HG03432 (cell line): Measurements from ENCODE around the gene VCL.
A peak's percentile ranks its signal among the peaks of the same experiment; 100 is the strongest.
"Not testable (repeated sequence)": the region's sequence is repeated elsewhere in the genome, so short reads cannot be mapped to it uniquely, and the experiment has no call there.

Source experiments
- ATAC-seq: cut with Tn5 transposase; IDR thresholded peaks from one replicate; pipeline ENCODE4 v1.9.1; 2021; ENCODE audit warnings: mild to moderate bottlenecking, moderate library complexity; ENCODE audit not compliant: unreplicated experiment

The VCL gene

GRCh38 chr10:74035303-74035702 lies 37.4 kb downstream of the VCL start:
- no peak for ATAC-seq

GRCh38 chr10:74036474-74036873 lies 38.6 kb downstream of the VCL start:
- ATAC-seq = no peak

GRCh38 chr10:74039561-74040145 lies 41.7 kb downstream of the VCL start:
- ATAC-seq = no peak

DNA sequence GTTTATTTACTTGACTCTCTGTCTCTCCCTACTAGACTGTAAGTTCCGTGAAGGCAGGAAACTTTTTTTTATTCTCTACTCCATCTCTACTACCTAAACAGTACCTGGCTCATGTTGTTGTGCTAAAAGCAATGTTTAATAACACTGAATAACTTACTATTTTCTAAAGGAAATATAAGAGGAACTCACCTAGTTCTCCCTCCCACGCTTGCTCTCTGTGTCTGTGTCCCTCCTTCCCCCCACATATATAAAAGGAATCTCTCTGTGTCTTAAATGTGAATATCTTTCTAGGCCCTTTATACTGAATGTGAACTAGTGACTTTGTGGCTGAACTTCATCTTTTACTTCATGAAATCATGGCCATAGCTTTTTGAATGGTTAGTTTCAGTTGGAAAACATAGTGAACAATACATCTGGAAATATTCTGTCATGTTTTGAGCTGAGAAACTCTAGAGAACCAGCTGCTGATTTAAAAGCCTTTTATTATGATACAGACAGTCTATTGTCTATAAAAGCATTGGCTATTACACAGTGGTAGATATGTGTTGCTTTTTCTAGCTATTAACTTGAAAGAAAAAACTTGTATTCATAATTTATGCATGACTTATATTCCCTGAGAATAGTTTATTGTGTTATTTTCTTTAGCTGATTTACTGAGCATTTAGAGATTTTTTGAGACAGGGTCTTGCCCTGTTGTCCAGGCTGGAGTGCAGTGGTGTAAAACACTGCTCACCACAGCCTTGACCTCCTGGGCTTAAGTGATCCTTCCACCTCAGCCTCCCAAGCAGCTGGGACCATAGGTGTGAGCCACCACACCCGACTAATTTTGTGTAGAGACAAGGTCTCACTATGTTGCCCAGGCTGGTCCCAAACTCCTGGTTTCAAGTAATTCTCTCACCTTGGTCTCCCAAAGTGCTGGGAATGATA lies 42.5 kb downstream of the VCL start:
- ATAC-seq = no peak

DNA sequence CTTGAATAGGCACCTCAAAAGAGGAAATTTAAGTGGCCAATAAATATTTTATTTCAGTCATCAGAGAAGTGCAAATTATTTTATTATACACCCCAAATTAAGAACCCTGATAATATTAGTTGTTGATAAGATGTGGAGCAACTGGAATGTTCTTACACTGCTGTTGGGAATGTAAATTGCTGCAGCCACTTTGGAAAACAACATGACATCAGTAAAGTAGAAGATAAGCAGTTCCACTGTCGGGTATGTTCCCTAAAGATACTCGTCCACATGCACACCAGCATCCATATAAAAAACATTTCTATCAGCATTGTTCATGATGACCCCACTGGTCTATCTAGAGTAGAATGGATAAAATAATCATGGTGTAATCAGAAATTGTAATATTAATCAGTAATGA lies 46.5 kb downstream of the VCL start:
- ATAC-seq = no peak

DNA sequence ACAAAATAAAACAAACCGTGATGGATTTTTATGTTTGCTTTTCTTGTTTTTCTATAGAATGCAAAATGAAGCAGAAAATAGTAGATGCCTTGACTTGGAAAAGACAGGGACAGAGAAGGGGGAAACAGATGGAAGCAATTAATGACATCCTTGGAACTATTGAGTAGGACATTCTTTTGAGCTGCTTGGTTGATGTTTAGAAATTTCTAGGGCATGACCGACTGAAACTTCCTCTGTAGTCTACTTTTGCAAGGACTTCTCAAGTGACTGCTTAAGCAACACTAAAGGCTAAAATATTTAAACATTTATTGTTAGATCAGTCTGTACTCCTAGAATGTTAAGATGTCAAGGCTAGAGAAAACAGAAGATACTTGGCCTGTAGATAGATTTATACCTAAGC lies 49.4 kb downstream of the VCL start:
- no peak for ATAC-seq

DNA sequence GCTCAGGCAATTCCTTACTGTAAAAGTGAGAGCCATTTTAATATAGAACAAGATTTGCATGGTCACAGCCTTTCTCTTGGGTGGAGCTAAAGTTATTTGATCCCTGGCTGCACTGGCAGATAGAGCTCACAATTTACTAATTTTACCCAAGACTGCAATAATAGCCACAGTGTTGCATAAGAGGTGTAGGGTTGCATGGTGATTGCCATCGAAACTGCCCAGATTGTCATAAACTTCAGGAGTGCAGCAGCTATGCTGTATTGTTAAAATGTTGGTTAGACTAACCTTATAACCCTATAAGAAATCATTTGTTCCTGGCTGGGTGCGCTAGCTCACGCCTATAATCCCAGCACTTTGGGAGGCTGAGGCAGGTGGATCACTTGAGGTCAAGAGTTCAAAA lies 50.0 kb downstream of the VCL start:
- no peak for ATAC-seq

DNA sequence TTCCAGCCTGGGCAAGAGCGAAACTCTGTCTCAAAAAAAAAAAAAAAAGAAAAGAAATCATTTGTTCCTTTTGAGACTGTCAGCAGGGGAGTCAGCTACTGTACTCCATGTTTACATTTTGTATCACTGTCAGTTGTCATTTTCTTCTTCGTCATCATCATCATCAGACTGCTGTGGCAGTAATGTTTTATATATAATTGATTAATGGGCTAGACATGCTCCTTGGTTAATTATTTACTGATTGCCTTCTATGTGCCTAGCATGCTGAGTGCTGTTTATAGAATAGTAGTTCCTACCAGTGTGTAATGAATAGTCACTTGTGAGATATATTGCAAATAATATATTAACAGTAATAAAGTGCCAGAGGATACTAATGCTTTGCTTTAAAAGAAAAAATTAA lies 50.5 kb downstream of the VCL start:
- no peak for ATAC-seq

- ATAC-seq = no peak
Measured at GRCh38 chr10:74049955-74050354, 52.0 kb downstream of the VCL start.

- no peak for ATAC-seq
Measured at GRCh38 chr10:74050653-74051052, 52.7 kb downstream of the VCL start.

DNA sequence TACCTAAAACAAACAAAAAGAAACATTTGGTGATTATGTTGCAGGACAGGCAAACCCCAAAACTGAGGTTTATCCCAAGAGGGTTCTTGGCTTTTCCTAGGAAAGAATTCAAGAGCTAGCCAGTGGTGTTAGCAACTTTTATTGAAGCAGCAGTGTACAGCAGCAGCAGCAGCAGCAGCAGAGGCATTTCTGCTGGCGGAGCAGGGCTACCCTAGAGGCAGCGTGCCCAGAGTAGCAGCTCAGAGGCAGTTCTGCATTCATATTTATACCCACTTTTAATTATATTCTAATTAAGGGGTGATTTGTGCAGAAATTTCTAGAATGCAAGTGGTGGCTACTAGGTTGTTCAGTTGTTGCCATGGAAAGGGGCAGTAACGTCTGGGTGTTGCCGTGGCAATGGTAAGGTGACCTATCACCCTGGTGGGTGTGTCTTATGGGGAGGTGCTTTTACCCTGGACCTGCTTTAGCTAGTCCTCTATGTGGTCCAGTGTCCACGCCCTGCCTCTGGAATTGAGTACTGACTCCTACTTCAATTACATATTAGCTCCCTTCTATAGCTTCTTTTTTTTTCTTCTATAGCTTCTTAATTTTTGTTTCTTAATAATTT lies 53.9 kb downstream of the VCL start:
- no peak for ATAC-seq

DNA sequence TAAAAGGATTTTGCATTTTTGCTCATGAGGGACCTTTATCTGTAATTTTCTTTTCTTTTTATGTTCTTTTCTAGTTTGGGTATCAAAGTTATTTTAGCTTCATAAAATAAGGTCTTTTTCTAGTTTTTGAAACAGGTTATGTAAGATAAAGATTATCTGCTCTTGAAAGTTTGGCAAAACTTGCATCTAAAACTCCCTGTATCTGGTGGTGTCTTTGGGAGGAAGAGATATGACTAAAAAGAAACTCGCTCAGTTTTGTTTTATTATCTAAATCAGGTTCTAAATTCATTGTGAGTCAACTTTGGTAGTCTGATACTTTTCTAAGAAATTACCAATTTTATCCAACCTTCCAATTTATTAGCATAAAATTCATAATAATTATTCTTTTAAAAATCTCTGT lies 55.1 kb downstream of the VCL start:
- no peak for ATAC-seq

- ATAC-seq = no peak
Measured at GRCh38 chr10:74055383-74056049, 57.6 kb downstream of the VCL start.

GRCh38 chr10:74056050-74056818 lies 58.3 kb downstream of the VCL start:
- ATAC-seq = peak; percentile 78

DNA sequence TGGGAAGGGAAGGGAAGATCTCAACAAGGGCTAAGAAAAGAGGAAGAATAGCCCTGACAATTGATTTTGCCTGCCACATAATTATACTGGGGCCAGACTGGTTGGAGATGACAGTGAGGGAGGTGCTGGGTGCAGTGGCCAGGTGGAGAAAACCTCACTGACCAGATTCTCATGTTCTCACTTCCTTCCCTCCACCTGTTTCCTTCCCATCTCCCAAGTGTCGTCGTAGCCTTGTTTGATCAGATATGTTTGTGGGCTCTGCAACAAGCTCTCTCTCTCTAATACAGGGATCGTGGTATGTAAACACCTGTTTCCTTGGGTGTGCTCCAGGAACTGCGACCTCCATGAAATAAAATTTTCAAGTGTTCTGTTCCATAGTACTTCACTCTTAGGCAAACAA lies 60.2 kb downstream of the VCL start:
- peak; percentile 39 for ATAC-seq

DNA sequence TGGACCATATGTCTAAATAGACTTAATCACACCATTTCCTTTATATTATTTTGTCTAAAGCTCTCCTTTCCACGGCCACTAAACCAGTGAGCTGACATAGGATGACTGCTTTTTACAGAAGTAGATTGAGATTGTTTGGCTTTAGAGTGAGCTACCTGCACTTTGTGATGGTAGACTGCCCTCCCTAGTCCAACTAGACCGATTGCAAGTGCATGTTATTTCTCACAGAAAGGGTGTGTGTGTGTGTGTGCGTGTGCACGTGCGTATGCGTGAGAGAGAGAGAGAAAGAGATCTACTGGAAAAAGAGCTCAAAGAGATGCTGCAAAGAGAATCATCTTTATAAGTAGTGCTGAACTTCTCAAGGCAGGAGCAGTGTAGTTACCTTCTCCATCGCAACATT lies 60.7 kb downstream of the VCL start:
- no peak for ATAC-seq

DNA sequence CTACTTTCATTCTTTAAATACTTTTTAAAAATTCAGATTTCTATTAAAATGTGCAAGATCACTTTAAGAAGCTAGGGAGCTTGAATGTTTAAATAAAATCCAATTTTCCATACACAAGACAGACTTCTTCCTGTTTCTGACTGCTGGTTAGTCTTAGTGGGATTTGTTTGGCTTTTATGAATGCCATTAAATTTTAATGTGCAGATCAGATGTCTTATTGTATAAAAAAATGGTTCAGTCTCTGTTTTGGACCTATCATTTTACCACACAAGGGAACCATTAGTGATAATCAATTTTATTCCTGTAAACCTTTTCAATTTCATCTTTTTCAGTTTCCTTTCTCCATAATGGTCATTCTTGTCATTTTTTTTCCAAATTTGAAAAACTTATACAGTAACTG lies 63.2 kb downstream of the VCL start:
- ATAC-seq = no peak

- not testable (repeated sequence) for ATAC-seq
Measured at GRCh38 chr10:74061978-74062377, 64.1 kb downstream of the VCL start.

- ATAC-seq = no peak
Measured at GRCh38 chr10:74063256-74063655, 65.3 kb downstream of the VCL start.

- no peak for ATAC-seq
Measured at GRCh38 chr10:74067373-74068352, 69.7 kb downstream of the VCL start.
